Endodermal cell (in vitro differentiated cells): Measurements from ENCODE around the gene SLC2A11. TPM values are rescaled to one million over a fixed set of nuclear protein-coding genes. Genes with fewer than 3 reads are reported as not detected.

Experiments
- DNase-seq: peaks from one replicate; pipeline ENCODE4 v3.0.0-alpha.2; 2017
- H3K27ac ChIP-seq: 2 replicates; pipeline ENCODE4 v1.5.1; 2013; ENCODE audit warnings: mild to moderate bottlenecking, low read depth, low read length, moderate library complexity
- H3K27me3 ChIP-seq: 2 replicates; pipeline ENCODE4 v1.6.1; 2013; ENCODE audit warnings: mild to moderate bottlenecking, low read length, moderate library complexity; ENCODE audit not compliant: insufficient read depth, control insufficient read depth, poor library complexity, severe bottlenecking
- H3K36me3 ChIP-seq: 2 replicates; pipeline ENCODE4 v1.7.0; 2013; ENCODE audit warnings: mild to moderate bottlenecking, low read length, moderate library complexity; ENCODE audit not compliant: control insufficient read depth, insufficient read depth
- H3K4me1 ChIP-seq: one replicate; pipeline ENCODE4 v1.7.0; 2013; ENCODE audit warnings: low read length; ENCODE audit not compliant: control insufficient read depth, insufficient read depth
- H3K4me3 ChIP-seq: 2 replicates; pipeline ENCODE4 v1.5.1; 2013; ENCODE audit warnings: mild to moderate bottlenecking, low read length, moderate library complexity
- H3K9ac ChIP-seq: 2 replicates; pipeline ENCODE4 v1.6.1; 2013; ENCODE audit warnings: mild to moderate bottlenecking, low read length, moderate library complexity; ENCODE audit not compliant: poor library complexity, severe bottlenecking; ENCODE audit errors: extremely low read depth
- H3K9me3 ChIP-seq: 2 replicates; pipeline ENCODE4 v1.6.1; 2013; ENCODE audit warnings: mild to moderate bottlenecking, low read length, moderate library complexity; ENCODE audit not compliant: control insufficient read depth
- H3K27ac Mint-ChIP-seq: 2 replicates; pipeline ENCODE4 v1.8.0; 2020; ENCODE audit warnings: mixed read lengths
- H3K27me3 Mint-ChIP-seq: 2 replicates; pipeline ENCODE4 v1.8.0; 2021; ENCODE audit warnings: mild to moderate bottlenecking, mixed read lengths; ENCODE audit not compliant: insufficient read depth
- H3K36me3 Mint-ChIP-seq: 2 replicates; pipeline ENCODE4 v1.8.0; 2020; ENCODE audit warnings: low read depth, mixed read lengths
- H3K4me1 Mint-ChIP-seq: 2 replicates; pipeline ENCODE4 v1.8.0; 2020; ENCODE audit warnings: mixed read lengths
- H3K4me3 Mint-ChIP-seq: 2 replicates; pipeline ENCODE4 v1.8.0; 2020; ENCODE audit warnings: mild to moderate bottlenecking, moderate library complexity, mixed read lengths
- H3K9me3 Mint-ChIP-seq: 2 replicates; pipeline ENCODE4 v1.8.0; 2020; ENCODE audit warnings: mild to moderate bottlenecking, mixed read lengths
- CTCF ChIP-seq: fragments of 200-600 bp; sonication (generic); conservative IDR thresholded peaks from 2 replicates; pipeline ENCODE4 v1.5.0; 2021; ENCODE audit warnings: antibody characterized with exemption, mild to moderate bottlenecking
- WGBS, 2 experiments: methylation state at CpG; one replicate each; pipeline versions ENCODE4 v1.1.5 to v1.1.7; 2013; ENCODE audit warnings: missing lambda C conversion rate in 2 of 2, mixed read lengths in 1 of 2; ENCODE audit not compliant: insufficient coverage in 1 of 2, insufficient read length in 1 of 2; 5-methylcytosine and 5-hydroxymethylcytosine counted together
- total RNA-seq, 2 donors: library from RNA; stranded (reverse); fragmentation: NEBNext Ultra II Directional in 1 of 2; extraction: Animal tissue kit (Norgen Biotek cat#: 25700) in 1 of 2; gene quantifications; 2 replicates in 1 of 2; 3 replicates in 1 of 2; pipeline ENCODE4 v1.2.1, GENCODE V29; 2021

Gene SLC2A11
- total RNA-seq, 2 donors from 2014 or later = 13.1 to 14.8 TPM

GRCh38 chr22:23882370-23882769, 24.7 kb downstream of the SLC2A11 start:
- no peak overlapping the region for H3K27ac Mint-ChIP-seq
- no peak overlapping the region for H3K4me3 Mint-ChIP-seq
- no peak for DNase-seq
- no peaks in the 10 kb centered on the region for H3K9me3 Mint-ChIP-seq
- Histone ChIP-seq H3K9ac (no peak overlapping the region), H3K4me1 (no peaks in the 10 kb centered on the region), H3K27me3 (no peaks in the 10 kb centered on the region), H3K27ac (no peak overlapping the region), H3K4me3 (no peak overlapping the region), H3K9me3 (no peaks in the 10 kb centered on the region), H3K36me3 (peaks cover 5% of the 10 kb centered on the region)
- no peaks in the 10 kb centered on the region for H3K27me3 Mint-ChIP-seq
- no peaks in the 10 kb centered on the region for H3K4me1 Mint-ChIP-seq
- no peak for TF ChIP-seq CTCF
- 89 to 94% methylated on average over 8 to 20 of the region's 20 CpGs for WGBS, 2 experiments
- H3K36me3 Mint-ChIP-seq = peaks cover 17% of the 10 kb centered on the region

GRCh38 chr22:23883658-23884057, 26.0 kb downstream of the SLC2A11 start:
- Histone ChIP-seq H3K36me3 (no peaks in the 10 kb centered on the region), H3K9ac (no peak overlapping the region), H3K27ac (no peak overlapping the region), H3K9me3 (no peaks in the 10 kb centered on the region), H3K4me3 (no peak overlapping the region), H3K4me1 (no peaks in the 10 kb centered on the region), H3K27me3 (no peaks in the 10 kb centered on the region)
- no peak overlapping the region for H3K4me3 Mint-ChIP-seq
- H3K4me1 Mint-ChIP-seq = no peaks in the 10 kb centered on the region
- no peak for DNase-seq
- 95 to 100% methylated on average over 1 to 9 of the region's 9 CpGs for WGBS, 2 experiments
- H3K27me3 Mint-ChIP-seq = no peaks in the 10 kb centered on the region
- H3K27ac Mint-ChIP-seq = no peak overlapping the region
- H3K36me3 Mint-ChIP-seq = peaks cover 15% of the 10 kb centered on the region
- H3K9me3 Mint-ChIP-seq = no peaks in the 10 kb centered on the region
- TF ChIP-seq CTCF = no peak

GRCh38 chr22:23884140-23884539, 26.5 kb downstream of the SLC2A11 start:
- Histone ChIP-seq H3K4me3 (no peak overlapping the region), H3K9ac (no peak overlapping the region), H3K36me3 (no peaks in the 10 kb centered on the region), H3K4me1 (no peaks in the 10 kb centered on the region), H3K27ac (no peak overlapping the region), H3K27me3 (no peaks in the 10 kb centered on the region), H3K9me3 (no peaks in the 10 kb centered on the region)
- DNase-seq = no peak
- Mint-ChIP-seq H3K36me3 (peaks cover 15% of the 10 kb centered on the region), H3K4me3 (no peak overlapping the region), H3K4me1 (no peaks in the 10 kb centered on the region), H3K9me3 (no peaks in the 10 kb centered on the region), H3K27me3 (no peaks in the 10 kb centered on the region), H3K27ac (no peak overlapping the region)
- TF ChIP-seq CTCF = no peak
- WGBS, 2 experiments = 80 to 90% methylated on average over 3 to 9 of the region's 9 CpGs
